NOMO-1 (cell line): ENCODE measurements around the gene STK4.

ENCODE experiments used
- DNase-seq, 2 experiments: peaks; one replicate each; lab custom pipeline; 2025; ENCODE audit not compliant: unreplicated experiment in 2 of 2; lab: John Stamatoyannopoulos, UW

STK4 gene

DNA sequence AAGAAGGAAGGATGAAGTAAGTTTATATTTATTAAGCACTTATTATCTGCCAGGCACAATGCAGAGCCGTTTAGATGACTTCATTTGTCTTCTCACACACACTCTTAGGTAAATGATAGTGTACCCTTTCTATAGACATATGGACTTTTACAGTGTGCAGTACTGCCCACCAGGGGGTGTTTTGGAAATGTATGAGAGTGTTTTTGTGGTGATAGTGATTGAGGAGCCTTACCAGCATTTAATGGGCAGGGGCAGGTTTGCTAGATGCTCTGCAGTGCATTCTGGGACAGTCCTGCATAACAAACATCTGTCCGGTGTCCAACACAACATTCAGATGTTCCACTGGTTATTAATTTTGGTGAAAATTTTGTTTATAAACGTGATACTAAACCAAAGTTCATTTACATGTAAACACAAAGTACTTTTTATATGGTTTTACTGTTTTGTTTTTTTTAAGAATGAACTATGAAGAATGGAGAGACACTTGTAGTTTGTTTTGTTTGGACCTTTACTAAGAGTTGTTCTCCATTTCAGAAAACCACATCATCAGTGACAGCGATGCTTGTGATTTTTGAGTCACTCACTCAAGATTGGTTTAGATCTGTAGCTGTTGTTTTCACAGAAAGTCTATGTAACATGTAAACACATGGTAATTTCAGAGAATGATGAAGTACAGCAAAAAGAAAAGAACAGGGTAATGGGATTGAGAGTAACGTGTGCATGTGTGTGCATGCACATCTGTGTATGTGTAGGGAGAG is 114.7 kb downstream of the STK4 start:
- DNase-seq, result no peak

DNA sequence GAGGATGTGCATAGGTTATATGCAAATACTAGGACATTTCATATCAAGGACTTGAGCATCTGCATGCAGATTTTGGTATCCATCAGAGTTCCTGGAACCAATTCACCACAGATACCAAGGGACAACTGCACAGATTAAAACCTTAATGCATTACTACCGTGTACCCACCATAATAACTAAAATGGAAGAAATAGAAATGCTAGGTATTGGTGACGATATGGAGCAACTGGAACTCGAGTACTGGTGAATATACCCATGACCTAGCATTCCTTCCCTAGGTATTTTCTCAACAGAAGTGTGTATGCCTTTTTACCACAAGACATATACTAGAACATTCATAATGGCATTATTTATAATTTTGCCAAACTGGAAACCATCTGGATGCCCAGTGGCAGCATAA is 116.2 kb downstream of the STK4 start:
- no peak for DNase-seq

- DNase-seq, result no peak
Measured at GRCh38 chr20:45083127-45083526, 116.8 kb downstream of the STK4 start.

DNA sequence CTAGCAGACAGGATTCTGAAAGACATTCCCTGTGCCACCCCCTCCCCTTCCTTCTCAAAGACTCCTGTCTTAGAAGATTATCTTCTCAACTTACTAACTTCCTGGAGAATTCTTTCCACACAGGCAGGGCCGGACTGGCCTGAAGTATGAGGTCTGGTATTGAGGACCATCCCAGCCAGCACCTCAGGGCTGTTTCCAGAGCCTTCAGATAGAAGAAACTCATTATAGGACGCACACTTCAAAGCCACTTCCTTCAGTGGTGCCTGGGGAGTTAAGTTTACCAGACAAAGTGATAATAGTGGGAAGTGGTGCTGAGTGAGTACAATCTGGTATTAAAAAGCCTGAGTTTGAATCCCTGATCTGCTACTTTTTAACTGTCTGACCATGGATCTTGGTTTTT is 119.0 kb downstream of the STK4 start:
- no peak for DNase-seq

GRCh38 chr20:45085867-45086266 is 119.6 kb downstream of the STK4 start:
- DNase-seq, result no peak

- peak in 1 of 2 experiments; percentile 70 for DNase-seq
Measured at GRCh38 chr20:45087097-45087790, 120.9 kb downstream of the STK4 start.

GRCh38 chr20:45087814-45088213 is 121.5 kb downstream of the STK4 start:
- DNase-seq, result no peak

DNA sequence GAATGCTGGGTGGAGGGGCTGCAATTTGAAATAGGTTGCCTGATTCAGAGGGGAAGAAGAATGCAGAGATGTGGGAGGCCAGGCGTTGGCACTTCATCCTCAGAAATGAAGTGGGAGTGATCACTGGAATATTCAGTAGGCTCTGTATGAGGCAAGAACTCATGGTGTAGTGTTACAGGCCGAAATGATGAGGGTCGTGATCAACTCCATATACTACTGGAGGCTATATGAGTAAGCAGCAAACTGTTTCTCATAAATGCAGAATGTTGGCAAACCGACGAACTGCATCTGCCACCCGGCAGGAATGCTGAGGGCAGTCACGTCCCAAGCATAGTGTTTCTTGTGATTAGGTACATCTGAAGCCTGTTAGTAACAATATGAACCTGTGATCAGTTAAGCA is 121.9 kb downstream of the STK4 start:
- no peak for DNase-seq

- DNase-seq, result no peak
Measured at GRCh38 chr20:45090481-45090880, 124.2 kb downstream of the STK4 start.

DNA sequence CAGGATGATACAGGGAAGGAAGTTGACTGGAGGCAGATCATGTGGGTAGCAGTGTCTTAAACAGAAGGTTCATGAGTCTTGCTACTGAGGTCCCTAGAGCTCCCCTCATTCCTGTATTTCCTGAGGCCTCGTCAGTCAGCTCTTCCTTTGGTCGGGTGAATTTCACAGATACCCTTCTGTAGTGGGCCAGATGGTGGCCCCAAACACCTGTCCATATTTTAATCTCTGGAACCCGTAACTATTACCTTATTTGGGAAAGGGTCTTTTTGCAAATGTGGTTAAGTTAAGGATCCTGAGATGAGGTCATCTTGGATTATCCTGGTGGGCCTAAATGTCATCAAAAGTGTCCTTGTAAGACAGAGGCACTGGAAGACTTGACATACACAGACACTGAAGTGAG is 125.1 kb downstream of the STK4 start:
- DNase-seq, result no peak

GRCh38 chr20:45092898-45093297 is 126.6 kb downstream of the STK4 start:
- no peak for DNase-seq

DNA sequence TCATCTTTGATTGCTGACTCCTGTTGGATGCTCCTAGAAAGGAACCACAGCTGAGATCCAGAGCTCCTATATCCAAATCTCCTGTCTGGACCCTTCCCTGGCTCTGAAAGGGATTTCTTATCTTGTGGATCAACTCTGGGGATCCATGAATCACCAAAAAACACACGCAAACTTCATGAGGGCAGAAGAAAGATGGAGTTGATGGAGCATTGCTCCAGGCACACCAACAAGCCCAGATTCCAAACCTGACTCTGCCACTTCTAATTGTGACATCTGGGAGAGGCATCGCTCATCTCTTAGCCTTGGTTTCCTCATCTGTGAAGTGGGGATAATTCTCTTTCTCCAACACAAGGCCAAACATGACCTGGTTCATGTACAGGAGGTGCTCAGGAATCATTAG is 127.9 kb downstream of the STK4 start:
- DNase-seq, result no peak

- DNase-seq, result no peak
Measured at GRCh38 chr20:45094864-45095574, 128.7 kb downstream of the STK4 start.

DNA sequence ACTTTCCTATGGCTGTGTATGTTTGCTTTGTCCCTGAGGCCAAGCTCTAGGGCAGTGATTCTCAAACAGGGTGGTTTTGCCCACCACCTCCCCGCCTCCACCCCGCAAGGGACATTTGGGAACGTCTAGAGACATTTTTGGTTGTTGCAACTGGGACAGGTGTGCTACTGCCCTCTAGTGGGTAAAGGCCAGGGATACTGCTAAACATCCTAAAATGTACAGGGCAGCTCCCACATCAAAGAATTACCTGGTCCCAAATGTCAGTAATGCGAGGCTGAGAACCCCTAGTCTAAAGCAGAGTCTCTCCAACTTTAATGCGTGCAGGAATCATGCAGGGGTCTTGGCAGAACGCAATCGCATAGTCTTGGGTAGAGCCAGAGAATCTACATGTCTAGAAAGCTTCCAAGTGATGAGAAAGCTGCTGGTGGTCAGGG is 129.5 kb downstream of the STK4 start:
- DNase-seq, result peak; percentile 42 to 54

GRCh38 chr20:45096781-45097180 is 130.5 kb downstream of the STK4 start:
- DNase-seq, result no peak

GRCh38 chr20:45097485-45098102 is 131.3 kb downstream of the STK4 start:
- DNase-seq, result peak; percentile 42 to 44

- no peak for DNase-seq
Measured at GRCh38 chr20:45098103-45098773, 131.9 kb downstream of the STK4 start.

DNA sequence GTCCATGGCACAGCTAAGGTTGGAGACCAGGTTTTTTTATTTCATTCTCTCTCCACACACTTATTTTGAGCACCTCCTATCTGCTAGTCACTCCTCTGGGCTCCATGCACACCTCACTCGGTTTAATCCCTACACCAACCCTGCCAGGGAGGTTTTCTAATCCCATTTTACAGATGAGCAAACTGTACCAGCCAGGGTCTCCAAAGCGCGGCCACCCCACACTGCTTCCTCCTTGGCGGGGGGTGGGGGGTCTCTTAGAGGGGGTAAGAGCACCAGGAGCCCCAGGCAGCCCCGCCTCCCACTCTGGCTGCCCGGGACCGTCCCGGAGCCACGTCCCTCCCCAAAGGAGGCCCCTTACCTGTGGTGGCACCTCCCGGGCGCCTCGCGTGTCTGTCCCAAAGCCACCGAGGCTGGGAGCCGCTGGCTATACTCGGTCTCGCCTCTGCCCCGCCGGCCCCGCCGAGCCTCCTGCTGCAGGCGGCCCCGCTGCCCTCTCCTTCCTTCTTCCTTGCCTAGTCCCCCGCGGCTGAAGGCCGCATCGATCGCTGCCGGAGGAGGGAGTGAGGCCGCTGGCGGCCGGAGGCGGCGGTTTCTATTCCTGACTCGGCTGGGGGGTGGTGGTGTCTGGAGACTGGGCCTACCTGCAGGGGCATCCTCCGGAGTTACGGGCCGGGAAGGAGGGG is 134.4 kb downstream of the STK4 start, which contains the start of gene KCNS1:
TSS of gene KCNS1 (minus strand) at position 565 of the 683 bp plus-strand sequence. CDS start 1,891 bp downstream, outside the sequence.
- DNase-seq, result peak; percentile 37 to 54

DNA sequence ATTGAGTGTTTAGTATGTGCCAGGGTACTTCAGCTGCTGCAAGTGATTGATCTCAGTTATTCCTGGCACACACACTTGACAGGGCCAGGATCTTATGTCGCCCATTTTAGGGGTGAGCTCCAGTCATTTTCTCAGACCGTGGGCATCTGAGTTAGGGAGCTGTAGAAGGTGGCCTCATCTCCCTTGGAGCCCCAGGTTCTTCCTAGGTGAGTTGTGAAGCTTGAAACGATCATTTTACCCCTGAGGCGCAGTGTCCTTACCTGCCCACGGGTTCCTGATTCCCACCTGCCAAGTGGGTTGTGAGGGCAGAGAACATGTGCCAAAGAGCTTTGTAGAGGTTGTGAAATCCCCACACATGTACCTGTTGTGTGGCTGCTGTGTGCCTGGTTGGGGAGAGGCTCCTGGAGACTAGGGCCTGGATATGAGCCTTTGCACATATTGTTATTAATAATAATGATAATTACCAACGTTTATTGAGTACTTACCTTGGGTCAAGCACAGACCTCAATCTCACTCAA is 135.1 kb downstream of the STK4 start:
- DNase-seq, result no peak

GRCh38 chr20:45103072-45103471 is 136.8 kb downstream of the STK4 start:
- no peak for DNase-seq
